Measurements from ENCODE around the gene CCDC82.
A peak's percentile ranks its signal among the peaks of the same experiment; 100 is the strongest.

DNA sequence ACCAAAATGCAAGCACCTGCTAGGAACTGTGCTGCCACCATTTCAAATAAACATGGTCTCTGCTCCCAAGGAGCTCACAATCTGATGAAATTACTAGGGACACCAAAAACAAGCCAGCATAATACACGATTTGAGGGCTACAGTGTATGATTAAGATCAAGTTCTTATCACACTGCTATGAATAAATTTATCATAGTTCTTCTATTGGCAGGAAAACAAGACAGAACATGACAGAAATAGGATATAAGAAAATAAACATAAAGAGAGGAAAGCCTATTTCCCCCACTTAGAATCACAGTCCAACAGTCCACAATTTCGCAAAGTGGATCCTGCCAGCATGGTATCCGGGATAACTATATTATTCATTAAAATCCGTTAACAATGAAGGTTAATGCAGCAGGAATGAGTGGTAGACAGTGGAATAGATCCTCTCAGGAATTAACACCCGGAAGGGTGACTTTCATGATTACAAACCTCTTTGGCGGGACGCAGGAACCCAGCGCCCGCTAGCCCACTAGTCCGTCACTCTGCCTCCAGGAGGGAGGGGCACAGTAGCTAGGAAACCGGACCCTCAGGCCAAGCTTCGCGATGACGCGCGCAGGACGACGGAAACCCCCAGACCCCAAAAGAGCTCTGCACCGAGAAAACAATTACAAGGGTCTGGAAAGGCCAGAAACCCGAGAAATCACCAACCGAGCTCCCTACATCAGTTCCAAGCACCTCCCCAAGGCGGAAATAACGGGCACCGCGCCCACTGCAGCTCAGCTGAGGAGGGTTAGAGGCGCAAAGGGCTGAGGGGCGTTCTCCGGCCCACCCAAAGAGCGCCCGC is 607 bp downstream of the CCDC82 start:
- TF ChIP-seq, protein P1, sequence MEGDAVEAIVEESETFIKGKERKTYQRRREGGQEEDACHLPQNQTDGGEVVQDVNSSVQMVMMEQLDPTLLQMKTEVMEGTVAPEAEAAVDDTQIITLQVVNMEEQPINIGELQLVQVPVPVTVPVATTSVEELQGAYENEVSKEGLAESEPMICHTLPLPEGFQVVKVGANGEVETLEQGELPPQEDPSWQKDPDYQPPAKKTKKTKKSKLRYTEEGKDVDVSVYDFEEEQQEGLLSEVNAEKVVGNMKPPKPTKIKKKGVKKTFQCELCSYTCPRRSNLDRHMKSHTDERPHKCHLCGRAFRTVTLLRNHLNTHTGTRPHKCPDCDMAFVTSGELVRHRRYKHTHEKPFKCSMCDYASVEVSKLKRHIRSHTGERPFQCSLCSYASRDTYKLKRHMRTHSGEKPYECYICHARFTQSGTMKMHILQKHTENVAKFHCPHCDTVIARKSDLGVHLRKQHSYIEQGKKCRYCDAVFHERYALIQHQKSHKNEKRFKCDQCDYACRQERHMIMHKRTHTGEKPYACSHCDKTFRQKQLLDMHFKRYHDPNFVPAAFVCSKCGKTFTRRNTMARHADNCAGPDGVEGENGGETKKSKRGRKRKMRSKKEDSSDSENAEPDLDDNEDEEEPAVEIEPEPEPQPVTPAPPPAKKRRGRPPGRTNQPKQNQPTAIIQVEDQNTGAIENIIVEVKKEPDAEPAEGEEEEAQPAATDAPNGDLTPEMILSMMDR (IDR thresholded peaks at IDR 0.05), result peak in 2 of 6 experiments; percentile 8 to 21
- no peak for TF ChIP-seq POLR2A (IDR thresholded peaks at IDR 0.05)
